BE2C (cell line): ENCODE measurements around the gene BICRA.

Experiments
- DNase-seq: peaks from one replicate; pipeline ENCODE4 v3.0.0-alpha.2; 2020
- H3K27me3 ChIP-seq: fragments of 250-450 bp; sonication (Bioruptor Pico); 2 replicates; pipeline ENCODE4 v1.5.1; 2020; ENCODE audit warnings: mild to moderate bottlenecking
- H3K36me3 ChIP-seq: fragments of 250-450 bp; sonication (Bioruptor Pico); 2 replicates; pipeline ENCODE4 v1.5.1; 2020; ENCODE audit warnings: mild to moderate bottlenecking
- H3K4me1 ChIP-seq: fragments of 250-450 bp; sonication (Bioruptor Pico); 2 replicates; pipeline ENCODE4 v1.5.1; 2020
- H3K4me3 ChIP-seq: 2 replicates; pipeline ENCODE4 v1.5.1; 2011; ENCODE audit warnings: low read depth, low read length
- H3K9me3 ChIP-seq: fragments of 250-450 bp; sonication (Bioruptor Pico); 2 replicates; pipeline ENCODE4 v1.5.1; 2020
- TF ChIP-seq, protein P1 (sequence below): IDR thresholded peaks from 2 replicates; pipeline ENCODE4 v1.5.1; 2012; ENCODE audit warnings: mild to moderate bottlenecking, low read depth, low read length

The BICRA gene

DNA sequence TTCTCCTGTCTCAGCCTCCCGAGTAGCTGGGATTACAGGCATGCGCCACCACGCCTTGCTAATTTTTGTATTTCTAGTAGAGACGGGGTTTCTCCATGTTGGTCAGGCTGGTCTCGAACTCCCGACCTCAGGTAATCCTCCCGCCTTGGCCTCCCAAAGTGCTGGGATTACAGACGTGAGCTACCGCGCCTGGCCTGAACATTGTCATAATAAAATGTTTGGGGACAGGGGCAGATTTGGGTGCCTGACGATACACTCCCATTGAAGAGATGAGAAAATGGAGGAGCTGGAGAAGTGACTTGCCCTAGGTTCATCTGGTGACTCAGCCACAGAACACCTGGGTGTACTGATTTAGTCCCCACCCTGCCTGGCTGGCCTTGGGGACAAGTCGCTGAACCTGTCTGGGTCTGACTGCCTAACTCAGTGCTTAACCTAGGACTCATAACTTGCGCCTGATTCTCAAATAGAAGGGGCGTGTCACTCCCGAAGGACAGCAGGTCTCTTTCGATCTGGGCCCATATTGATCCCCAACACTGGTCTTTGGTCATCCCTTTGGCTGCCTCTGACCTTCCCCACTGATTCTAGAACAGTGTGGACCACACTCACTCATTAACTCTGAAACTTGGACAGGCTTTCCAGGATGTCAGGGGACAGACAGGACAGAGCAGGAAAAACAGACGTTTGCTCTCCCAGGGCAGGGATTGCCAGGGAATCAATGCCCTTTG lies 7.6 kb upstream of the BICRA start:
- no peak overlapping the region for H3K4me3 ChIP-seq
- DNase-seq, result no peak

DNA sequence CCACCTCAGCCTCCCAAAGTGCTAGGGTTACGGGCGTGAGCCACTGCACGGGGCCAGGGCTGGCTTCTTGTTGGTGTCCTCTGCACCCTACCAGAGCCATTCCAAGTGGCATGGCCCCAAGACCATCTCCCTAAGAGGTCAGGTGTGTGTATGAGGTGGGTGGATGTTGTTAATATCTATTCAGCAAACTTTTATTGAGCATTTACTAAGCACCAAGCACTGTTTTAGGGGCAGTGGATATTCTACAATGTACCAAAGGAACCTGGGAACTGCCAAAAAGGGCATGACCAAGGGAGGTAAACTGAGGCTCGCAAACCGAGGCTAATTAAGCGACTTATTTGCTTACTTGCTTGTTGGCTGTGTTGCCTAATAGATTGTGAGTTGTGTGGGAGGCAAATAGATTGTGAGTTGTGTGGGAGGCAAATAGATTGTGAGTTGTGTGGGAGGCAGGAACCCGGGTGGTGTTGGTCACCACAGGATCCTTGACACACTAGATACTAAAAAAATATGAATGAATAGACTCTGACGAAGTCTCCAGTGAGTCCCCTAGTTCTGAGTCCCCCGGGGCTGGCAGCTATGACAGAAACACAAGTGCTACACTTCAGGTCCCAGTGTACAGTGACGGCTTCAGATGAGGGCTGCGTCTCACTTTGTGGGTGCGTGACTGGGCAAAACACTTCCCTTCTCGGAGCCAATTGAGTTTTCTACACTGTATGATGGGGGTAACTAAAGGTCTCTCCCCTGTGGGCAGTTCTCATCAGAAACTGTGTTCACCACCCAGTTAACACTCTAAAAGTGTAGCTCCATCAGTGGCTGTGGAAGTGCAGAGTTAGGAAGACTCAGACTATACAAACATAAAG lies 5.0 kb upstream of the BICRA start:
- Histone ChIP-seq H3K9me3 (no peaks in the 10 kb centered on the region), H3K27me3 (no peaks in the 10 kb centered on the region), H3K4me1 (no peaks in the 10 kb centered on the region), H3K36me3 (no peaks in the 10 kb centered on the region), H3K4me3 (no peak overlapping the region)
- TF ChIP-seq, protein P1, sequence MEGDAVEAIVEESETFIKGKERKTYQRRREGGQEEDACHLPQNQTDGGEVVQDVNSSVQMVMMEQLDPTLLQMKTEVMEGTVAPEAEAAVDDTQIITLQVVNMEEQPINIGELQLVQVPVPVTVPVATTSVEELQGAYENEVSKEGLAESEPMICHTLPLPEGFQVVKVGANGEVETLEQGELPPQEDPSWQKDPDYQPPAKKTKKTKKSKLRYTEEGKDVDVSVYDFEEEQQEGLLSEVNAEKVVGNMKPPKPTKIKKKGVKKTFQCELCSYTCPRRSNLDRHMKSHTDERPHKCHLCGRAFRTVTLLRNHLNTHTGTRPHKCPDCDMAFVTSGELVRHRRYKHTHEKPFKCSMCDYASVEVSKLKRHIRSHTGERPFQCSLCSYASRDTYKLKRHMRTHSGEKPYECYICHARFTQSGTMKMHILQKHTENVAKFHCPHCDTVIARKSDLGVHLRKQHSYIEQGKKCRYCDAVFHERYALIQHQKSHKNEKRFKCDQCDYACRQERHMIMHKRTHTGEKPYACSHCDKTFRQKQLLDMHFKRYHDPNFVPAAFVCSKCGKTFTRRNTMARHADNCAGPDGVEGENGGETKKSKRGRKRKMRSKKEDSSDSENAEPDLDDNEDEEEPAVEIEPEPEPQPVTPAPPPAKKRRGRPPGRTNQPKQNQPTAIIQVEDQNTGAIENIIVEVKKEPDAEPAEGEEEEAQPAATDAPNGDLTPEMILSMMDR, result no peak
- DNase-seq, result no peak

More for the DNA sequence above, 7.6 kb upstream of the BICRA start:
- Histone ChIP-seq H3K36me3 (no peaks in the 10 kb centered on the region), H3K27me3 (no peaks in the 10 kb centered on the region), H3K9me3 (no peaks in the 10 kb centered on the region), H3K4me1 (no peaks in the 10 kb centered on the region)
- TF ChIP-seq, protein P1, result no peak

DNA sequence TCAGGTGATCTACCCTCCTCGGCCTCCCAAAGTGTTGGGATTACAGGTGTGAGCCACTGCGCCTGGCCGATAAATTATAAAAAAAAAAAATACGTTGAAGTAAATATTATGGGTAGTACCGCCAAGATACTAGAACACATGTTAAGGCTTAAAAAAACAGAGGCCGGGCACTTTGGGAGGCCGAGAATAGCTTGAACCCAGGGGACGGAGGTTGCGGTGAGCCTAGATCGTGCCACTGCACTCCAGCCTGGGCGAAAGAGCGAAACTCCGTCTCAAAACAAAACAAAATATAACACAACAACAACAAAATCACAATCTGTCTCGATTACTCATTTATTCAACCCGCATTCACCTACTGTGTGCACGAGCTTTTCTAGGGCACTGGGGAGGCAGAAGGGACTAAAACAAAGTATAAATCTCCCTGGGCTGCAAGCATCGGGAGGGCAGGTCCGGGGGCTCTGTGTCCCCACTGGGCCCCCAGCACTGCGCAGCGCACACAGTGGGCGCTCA lies 1.3 kb upstream of the BICRA start:
- Histone ChIP-seq H3K4me1 (no peaks in the 10 kb centered on the region; the same call in 1 of the 2 replicates), H3K4me3 (peak overlapping the region; percentile 88), H3K9me3 (no peaks in the 10 kb centered on the region), H3K36me3 (no peaks in the 10 kb centered on the region), H3K27me3 (no peaks in the 10 kb centered on the region)
- DNase-seq, result no peak
- TF ChIP-seq, protein P1, result no peak

DNA sequence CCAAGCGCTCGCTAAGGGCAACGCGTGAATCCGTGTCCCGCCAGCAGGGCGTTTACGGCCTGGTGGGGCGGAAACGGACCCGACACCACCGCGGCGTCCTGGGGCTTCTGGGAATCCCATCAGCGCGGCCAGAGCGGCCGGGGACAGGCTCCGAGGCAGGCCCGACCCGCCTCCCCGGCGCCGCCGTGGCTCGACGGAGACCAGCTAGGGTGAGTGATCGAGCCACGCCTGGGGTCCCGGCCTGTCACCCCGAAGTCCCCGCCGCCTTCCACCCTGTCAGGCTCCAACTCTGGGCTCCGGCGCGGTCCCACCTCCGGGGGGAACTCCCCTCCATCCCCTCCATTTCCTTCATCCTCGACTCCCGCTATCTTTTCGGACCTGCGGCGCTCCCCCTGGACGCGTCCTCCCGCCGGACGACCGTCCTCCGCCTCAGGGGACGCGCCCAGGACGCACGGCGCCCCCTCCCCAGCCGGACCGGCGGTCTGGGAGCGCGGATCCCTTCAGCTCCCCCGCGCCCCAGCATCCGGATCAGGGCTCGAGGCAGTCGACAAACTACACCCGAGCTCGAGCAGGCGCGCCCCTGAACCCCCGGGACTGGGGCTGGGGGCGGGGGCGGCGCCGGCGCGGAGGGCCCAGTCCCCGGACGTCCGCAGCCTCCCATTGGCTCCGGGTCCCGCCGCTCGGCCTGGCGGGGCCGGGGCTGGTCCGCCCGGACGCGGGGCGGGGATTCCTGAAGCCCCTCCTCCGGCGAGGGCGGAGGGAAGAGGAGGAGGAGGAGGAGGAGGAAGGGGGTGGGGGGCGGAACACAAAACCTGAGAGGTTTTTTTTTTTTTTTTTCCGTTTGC lies 638 bp upstream of the BICRA start:
- TF ChIP-seq, protein P1, result no peak; the same call in 1 of the 2 replicates
- DNase-seq, result peak; percentile 96
- no peaks in the 10 kb centered on the region for H3K27me3 ChIP-seq

DNA sequence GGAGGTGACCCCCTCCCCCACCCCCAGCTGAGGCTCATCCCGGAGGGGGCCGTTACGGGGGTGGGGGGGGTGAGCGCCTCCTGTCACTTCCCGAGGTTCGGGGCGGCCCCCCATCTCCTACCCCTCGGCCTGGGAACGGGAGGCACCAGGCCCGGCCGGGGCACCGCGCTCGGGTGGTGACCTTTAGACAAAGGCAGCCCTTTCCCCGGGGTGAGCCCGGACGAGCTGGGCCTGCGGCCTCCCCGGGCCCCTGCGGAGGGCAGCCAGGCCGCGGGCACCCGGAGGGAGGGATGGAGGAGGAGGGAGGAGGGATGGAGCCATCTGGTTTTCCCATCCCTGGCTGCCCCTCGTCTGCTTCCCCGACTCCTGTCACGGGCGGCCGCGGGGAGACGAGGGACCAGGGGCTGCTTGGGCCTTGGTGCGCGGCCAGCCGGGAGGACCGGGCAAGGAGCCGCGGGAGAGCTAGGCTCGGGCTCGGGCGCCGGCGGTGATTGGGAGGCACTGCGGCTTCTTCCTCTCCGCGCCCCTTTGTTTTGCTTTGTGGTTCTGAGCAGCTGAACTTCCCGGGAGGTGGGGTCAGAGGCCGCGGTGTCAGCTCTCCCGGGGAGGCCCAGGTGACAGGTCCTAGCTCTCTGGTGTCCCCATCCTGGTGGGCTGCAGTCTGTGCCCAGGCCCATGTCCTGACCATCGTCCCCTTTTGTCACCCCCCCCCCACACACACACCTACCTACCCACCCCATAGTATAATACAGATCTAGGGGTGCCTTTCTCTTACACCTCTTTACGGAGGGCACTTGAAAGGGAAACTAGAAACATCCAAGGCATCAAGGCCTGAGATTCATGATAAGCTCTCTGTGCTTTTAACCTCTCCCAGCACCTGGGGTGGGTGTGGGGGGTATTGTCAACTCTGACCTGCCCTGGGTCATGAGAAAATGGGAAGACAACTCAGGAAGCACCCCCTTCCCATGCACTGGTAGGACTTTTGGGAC lies 1.3 kb downstream of the BICRA start:
- Histone ChIP-seq H3K9me3 (no peaks in the 10 kb centered on the region), H3K27me3 (no peaks in the 10 kb centered on the region), H3K4me1 (no peaks in the 10 kb centered on the region; the same call in 1 of the 2 replicates), H3K36me3 (no peaks in the 10 kb centered on the region; the same call in 1 of the 2 replicates), H3K4me3 (peak overlapping the region; percentile 75)
- peak; percentile 75 for DNase-seq
- TF ChIP-seq, protein P1, result no peak

More for the DNA sequence above, 638 bp upstream of the BICRA start:
- Histone ChIP-seq H3K36me3 (no peaks in the 10 kb centered on the region), H3K4me1 (no peaks in the 10 kb centered on the region; the same call in 1 of the 2 replicates), H3K9me3 (no peaks in the 10 kb centered on the region), H3K4me3 (peak overlapping the region; percentile 88)
